Panc1 (cell line): ENCODE measurements around the gene BABAM2. TPM values are rescaled to one million over a fixed set of nuclear protein-coding genes. Genes with fewer than 3 reads are reported as not detected.

Source experiments
- ATAC-seq: fragments of 200-7000 bp; cut with Tn5 transposase; 2 replicates; pipeline ENCODE4 v1.9.1; 2020; ENCODE audit warnings: mild to moderate bottlenecking, moderate library complexity
- BruUV-seq: library from RNA; stranded (reverse); fragments of 400-500 nt; replicated peaks from 2 replicates; lab custom pipeline; 2021; lab: Mats Ljungman, UMichigan
- CTCF ChIA-PET: fragments of 300-600 bp; sonication (Branson Sonifier 250); formaldehyde crosslinking; loops from one replicate; lab custom pipeline; 2022; ENCODE audit warnings: antibody characterized with exemption; lab: Charles Lee
- POLR2A ChIA-PET: fragments of 300-600 bp; sonication (Branson Sonifier 250); formaldehyde crosslinking; loops from one replicate; lab custom pipeline; 2022; ENCODE audit warnings: antibody characterized with exemption; lab: Charles Lee
- DNase-seq: peaks from one replicate; pipeline ENCODE4 v3.0.0-alpha.2; 2010; ENCODE audit warnings: low read depth, low spot score
- H3K27ac ChIP-seq: 2 replicates; pipeline ENCODE4 v1.5.1; 2011; ENCODE audit warnings: mild to moderate bottlenecking, low read length, inconsistent platforms
- H3K27me3 ChIP-seq: fragments of 200-500 bp; sonication (Bioruptor generic); 2 replicates; pipeline ENCODE4 v1.6.0; 2014; ENCODE audit warnings: low read length, inconsistent platforms; ENCODE audit not compliant: control insufficient read depth, insufficient read depth
- H3K36me3 ChIP-seq: fragments of 200-500 bp; sonication (Bioruptor generic); 2 replicates; pipeline ENCODE4 v1.5.1; 2014; ENCODE audit warnings: inconsistent platforms, mild to moderate bottlenecking, low read length, moderate library complexity; ENCODE audit not compliant: control insufficient read depth, insufficient read depth
- H3K4me1 ChIP-seq: 2 replicates; pipeline ENCODE4 v1.5.1; 2011; ENCODE audit warnings: inconsistent platforms, mild to moderate bottlenecking, low read length, moderate library complexity; ENCODE audit not compliant: control insufficient read depth, insufficient read depth
- H3K4me3 ChIP-seq, 2 experiments: 2 replicates each; pipeline ENCODE4 v1.5.1; 2011 to 2012; ENCODE audit warnings: low read depth in 2 of 2, low read length in 2 of 2, mild to moderate bottlenecking in 2 of 2, inconsistent platforms in 1 of 2, moderate library complexity in 1 of 2
- H3K9me3 ChIP-seq: fragments of 200-500 bp; sonication (Bioruptor generic); 2 replicates; pipeline ENCODE4 v1.5.1; 2014; ENCODE audit warnings: low read depth, mild to moderate bottlenecking, inconsistent platforms, low read length, moderate library complexity; ENCODE audit not compliant: control insufficient read depth, insufficient read depth
- POLR2AphosphoS5 ChIP-seq: IDR thresholded peaks from 2 replicates; pipeline ENCODE4 v1.6.1; 2012; ENCODE audit warnings: mild to moderate bottlenecking, low read depth, low read length, moderate library complexity
- SIN3A ChIP-seq: IDR thresholded peaks from 2 replicates; pipeline ENCODE4 v1.6.1; 2012; ENCODE audit warnings: low read depth, mild to moderate bottlenecking, low read length, moderate library complexity, borderline replicate concordance; ENCODE audit not compliant: insufficient read depth
- TCF7L2 ChIP-seq: IDR thresholded peaks from 2 replicates; pipeline ENCODE4 v1.6.1; 2011; ENCODE audit warnings: mild to moderate bottlenecking, low read depth, low read length, inconsistent platforms
- in situ Hi-C: cut with HindIII; loops from 2 replicates; pipeline ENCODE4 v1.10.0; 2016; ENCODE audit warnings: low sequenced_read_pairs, low pct_unique_long_range_greater_than_20kb
- intact Hi-C: fragments of 100-400 bp; cut with micrococcal nuclease; formaldehyde crosslinking; loops from one replicate; pipeline ENCODE4 v1.10.0; 2022; ENCODE audit not compliant: unreplicated experiment
- total RNA-seq: library from RNA; stranded (reverse); gene quantifications from one replicate; pipeline ENCODE4 v1.2.1, GENCODE V29; 2021; ENCODE audit not compliant: unreplicated experiment
- TF ChIP-seq, protein P1 (sequence below): fragments of 450-650 bp; IDR thresholded peaks from 2 replicates; pipeline ENCODE4 v1.5.1; 2017; ENCODE audit warnings: mild to moderate bottlenecking
- TF ChIP-seq, protein P2 (sequence below), 2 experiments: IDR thresholded peaks; 2 replicates each; pipeline ENCODE4 v1.6.1; 2011 to 2012; ENCODE audit warnings: low read depth in 2 of 2, control low read depth in 1 of 2, low read length in 1 of 2, mild to moderate bottlenecking in 1 of 2, moderate library complexity in 1 of 2; ENCODE audit not compliant: insufficient read depth in 1 of 2

BABAM2 gene
- total RNA-seq, 1 experiment from 2014 or later = 31.2 TPM

DNA sequence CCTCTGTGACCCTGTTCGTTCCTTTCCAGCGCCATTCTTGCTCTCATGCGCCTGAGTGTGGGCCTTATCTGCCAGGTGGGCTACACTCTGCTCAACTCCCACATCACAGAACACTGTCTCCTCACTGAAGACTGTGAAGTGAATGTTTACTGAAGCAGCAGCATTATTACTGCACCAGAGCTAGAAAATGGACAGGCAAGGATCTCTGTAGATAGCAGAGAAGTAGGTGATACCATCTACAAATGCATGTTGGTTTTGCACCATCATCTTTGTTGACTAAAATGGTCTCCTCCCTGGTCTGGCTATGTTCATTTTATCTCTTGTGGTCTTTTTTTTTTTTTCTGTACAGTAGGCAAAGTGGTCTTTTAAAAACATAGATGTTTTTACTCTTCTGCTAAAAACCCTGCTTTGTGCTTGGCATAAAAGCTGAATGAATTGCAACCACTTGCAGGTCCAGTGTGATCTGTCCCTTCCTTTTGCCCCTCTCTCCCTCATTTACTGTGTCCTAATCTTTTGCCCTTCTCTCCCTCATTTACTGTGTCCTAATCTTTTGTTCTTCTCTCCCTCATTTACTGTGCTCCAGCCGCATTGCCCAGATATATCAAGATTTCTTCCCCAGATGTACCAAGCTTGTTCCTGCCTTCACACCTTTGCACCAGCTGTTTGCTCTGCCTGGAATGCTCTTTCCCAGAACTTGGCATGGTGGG lies 35.4 kb downstream of the BABAM2 start:
- no peaks in the 10 kb centered on the region for H3K36me3 ChIP-seq
- TF ChIP-seq TCF7L2 = peak; percentile 32; the same call in 1 of the 2 replicates
- TF ChIP-seq, protein P1, sequence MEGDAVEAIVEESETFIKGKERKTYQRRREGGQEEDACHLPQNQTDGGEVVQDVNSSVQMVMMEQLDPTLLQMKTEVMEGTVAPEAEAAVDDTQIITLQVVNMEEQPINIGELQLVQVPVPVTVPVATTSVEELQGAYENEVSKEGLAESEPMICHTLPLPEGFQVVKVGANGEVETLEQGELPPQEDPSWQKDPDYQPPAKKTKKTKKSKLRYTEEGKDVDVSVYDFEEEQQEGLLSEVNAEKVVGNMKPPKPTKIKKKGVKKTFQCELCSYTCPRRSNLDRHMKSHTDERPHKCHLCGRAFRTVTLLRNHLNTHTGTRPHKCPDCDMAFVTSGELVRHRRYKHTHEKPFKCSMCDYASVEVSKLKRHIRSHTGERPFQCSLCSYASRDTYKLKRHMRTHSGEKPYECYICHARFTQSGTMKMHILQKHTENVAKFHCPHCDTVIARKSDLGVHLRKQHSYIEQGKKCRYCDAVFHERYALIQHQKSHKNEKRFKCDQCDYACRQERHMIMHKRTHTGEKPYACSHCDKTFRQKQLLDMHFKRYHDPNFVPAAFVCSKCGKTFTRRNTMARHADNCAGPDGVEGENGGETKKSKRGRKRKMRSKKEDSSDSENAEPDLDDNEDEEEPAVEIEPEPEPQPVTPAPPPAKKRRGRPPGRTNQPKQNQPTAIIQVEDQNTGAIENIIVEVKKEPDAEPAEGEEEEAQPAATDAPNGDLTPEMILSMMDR = no peak
- ChIA-PET POLR2A (no interaction called here), CTCF (no interaction called here)
- no peaks in the 10 kb centered on the region for H3K4me1 ChIP-seq
- no peaks in the 10 kb centered on the region for H3K9me3 ChIP-seq
- ATAC-seq (no peak), DNase-seq (no peak)
- no peaks in the 10 kb centered on the region for H3K27me3 ChIP-seq
- intact Hi-C loops = no loop called here
- no TSS peak for BruUV-seq
- no peak overlapping the region for H3K27ac ChIP-seq
- no peak overlapping the region for H3K4me3 ChIP-seq
- in situ Hi-C loops = no loop called here

GRCh38 chr2:27929916-27930486 lies 39.5 kb downstream of the BABAM2 start:
- no peaks in the 10 kb centered on the region for H3K36me3 ChIP-seq
- DNase-seq = no peak
- H3K27me3 ChIP-seq = no peaks in the 10 kb centered on the region
- POLR2A ChIA-PET = no interaction called here
- in situ Hi-C loops (no loop called here), intact Hi-C loops (no loop called here)
- no peak overlapping the region for H3K4me3 ChIP-seq
- TF ChIP-seq SIN3A (no peak), POLR2AphosphoS5 (no peak), TCF7L2 (no peak)
- TF ChIP-seq, protein P1 = no peak
- TF ChIP-seq, protein P2, sequence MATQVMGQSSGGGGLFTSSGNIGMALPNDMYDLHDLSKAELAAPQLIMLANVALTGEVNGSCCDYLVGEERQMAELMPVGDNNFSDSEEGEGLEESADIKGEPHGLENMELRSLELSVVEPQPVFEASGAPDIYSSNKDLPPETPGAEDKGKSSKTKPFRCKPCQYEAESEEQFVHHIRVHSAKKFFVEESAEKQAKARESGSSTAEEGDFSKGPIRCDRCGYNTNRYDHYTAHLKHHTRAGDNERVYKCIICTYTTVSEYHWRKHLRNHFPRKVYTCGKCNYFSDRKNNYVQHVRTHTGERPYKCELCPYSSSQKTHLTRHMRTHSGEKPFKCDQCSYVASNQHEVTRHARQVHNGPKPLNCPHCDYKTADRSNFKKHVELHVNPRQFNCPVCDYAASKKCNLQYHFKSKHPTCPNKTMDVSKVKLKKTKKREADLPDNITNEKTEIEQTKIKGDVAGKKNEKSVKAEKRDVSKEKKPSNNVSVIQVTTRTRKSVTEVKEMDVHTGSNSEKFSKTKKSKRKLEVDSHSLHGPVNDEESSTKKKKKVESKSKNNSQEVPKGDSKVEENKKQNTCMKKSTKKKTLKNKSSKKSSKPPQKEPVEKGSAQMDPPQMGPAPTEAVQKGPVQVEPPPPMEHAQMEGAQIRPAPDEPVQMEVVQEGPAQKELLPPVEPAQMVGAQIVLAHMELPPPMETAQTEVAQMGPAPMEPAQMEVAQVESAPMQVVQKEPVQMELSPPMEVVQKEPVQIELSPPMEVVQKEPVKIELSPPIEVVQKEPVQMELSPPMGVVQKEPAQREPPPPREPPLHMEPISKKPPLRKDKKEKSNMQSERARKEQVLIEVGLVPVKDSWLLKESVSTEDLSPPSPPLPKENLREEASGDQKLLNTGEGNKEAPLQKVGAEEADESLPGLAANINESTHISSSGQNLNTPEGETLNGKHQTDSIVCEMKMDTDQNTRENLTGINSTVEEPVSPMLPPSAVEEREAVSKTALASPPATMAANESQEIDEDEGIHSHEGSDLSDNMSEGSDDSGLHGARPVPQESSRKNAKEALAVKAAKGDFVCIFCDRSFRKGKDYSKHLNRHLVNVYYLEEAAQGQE (IDR thresholded peaks at IDR 0.05; ENCODE audit: insufficient read depth in 1 of 2, low read depth in 2 of 2, low read length in 1 of 2) = no peak
- ATAC-seq = no peak
- CTCF ChIA-PET = no interaction called here
- H3K9me3 ChIP-seq = no peaks in the 10 kb centered on the region
- H3K4me1 ChIP-seq = 0 out of 2 replicates have a peak, but pooled peaks cover 3% of the 10 kb centered on the region
- BruUV-seq = no TSS peak
- no peak overlapping the region for H3K27ac ChIP-seq
